SKM-1 (cell line): ENCODE data around the gene PDXK.

Experiments
- DNase-seq: peaks from one replicate; lab custom pipeline; 2025; ENCODE audit not compliant: unreplicated experiment; lab: John Stamatoyannopoulos, UW

PDXK gene

DNA sequence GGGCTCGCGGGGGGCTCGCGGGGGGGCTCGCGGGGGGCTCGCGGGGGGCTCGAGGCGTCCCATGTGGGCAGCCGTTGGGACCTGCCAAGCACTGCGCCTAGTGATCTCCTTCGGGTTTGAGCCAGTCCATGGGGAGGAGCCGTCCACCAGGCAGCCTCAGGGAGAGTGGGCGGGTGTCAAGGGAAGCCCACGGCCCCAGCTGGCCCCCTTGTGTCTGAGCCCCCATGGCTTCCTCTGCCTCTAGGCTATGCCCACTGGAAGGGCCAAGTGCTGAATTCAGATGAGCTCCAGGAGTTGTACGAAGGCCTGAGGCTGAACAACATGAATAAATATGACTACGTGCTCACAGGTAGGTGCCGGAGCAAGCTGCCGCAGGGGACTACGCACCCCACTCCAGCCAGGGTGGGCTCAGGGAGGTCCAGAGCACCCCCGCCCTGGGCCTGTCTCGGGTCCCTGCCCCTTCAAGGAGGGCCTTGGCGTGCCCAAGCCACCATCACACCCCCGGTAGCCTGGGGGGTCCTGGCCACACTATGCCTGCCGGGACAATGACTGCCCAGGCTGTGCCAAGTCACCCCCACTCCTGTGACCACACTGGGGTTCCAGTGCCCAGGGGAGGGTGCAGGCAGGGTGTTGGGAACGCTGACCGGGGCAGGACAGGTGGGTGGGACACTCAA, 22.6 kb downstream of the PDXK start:
- no peak for DNase-seq

DNA sequence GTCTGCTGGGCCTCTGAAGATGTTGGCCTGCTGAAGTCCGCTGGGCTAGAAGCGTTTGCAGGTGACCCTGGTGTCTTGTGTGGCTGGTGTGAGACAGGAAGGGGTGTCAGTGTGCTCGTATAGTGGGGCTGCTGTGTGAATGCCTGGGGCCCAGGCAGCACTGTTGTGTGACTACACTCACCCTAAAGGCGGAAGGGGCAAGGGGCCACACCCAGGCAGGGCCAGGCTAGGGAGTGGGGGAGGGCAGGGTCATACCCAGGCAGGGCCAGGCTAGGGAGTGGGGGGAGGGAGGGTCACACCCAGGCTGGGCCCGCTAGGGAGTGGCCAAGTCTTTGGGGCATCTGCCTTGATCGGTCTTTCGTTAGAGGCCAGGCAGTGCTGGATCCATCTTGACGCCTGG, 25.0 kb downstream of the PDXK start:
- DNase-seq, result no peak

DNA sequence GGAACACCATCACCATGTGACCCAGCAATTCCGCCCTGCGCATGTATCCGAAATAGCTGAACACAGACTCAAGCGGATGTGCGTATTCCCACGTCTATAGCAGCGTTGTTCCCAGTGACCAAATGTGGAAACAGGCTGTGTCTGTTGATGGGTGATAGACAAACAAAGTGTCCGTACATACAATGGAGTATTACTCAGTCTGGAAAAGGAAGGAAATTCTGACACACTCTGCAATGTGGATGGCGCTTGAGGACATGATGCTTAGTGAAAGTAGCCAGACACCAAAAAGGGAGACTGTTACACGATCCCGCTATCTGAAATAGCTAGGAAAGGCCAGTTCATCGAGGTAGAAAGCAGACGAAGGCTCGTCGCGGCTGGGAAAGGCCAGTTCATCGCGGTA, 25.8 kb downstream of the PDXK start:
- no peak for DNase-seq

DNA sequence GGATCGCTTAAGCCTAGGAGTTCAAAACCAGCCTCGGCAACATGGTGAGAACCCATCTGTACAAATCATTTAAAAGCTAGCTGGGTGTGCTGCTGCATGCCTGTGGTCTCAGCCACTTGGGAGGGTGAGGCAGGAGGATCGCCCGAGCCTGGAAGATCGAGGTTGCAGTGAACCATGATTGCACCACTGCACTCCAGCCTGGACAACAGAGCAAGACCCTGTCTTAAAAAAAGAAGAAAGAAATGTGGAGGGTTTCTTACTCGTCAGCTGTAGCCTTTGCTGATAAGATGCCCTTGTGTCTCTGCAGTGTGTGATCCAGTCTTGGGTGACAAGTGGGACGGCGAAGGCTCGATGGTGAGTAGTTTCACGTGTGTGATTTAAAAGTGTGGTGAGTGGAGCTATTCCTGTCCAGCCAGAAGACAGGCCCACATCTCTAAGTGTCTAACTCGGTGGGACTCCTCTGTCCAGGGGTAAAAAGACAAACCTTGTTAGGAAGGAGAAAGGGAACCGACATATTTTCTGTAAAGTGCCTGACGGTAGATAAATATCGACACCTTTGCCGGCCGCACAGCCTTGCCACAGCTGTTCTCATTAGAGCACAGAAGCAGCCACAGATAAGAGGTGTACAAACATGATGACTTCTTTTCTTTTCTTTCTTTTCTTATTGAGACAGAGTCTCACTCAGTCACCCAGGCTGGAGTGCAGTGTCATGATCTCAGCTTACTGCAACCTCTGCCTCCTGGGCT, 27.0 kb downstream of the PDXK start:
- no peak for DNase-seq

DNA sequence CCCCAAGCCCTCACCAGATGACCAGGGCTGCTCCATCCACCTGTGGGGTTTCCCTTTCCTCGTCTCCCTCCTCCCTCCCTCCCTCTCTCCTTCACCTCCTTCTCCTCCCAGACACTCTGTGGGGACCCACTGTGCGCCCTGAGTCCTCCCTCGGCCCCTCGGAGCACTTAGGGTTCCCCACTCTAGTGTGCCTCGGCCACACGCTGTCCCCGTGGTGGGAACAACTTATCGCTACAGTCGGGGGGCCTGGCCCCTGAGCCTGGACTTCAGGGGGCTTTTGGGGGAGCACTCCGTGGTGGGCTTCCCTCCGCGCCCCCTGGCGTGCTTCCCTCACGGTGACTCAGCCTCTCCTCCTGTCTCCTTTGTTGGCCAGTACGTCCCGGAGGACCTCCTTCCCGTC, 29.7 kb downstream of the PDXK start:
- DNase-seq, result no peak

- no peak for DNase-seq
Observed at GRCh38 chr21:43749651-43750262, 30.8 kb downstream of the PDXK start.

GRCh38 chr21:43750339-43751033, 31.6 kb downstream of the PDXK start:
- DNase-seq, result no peak

DNA sequence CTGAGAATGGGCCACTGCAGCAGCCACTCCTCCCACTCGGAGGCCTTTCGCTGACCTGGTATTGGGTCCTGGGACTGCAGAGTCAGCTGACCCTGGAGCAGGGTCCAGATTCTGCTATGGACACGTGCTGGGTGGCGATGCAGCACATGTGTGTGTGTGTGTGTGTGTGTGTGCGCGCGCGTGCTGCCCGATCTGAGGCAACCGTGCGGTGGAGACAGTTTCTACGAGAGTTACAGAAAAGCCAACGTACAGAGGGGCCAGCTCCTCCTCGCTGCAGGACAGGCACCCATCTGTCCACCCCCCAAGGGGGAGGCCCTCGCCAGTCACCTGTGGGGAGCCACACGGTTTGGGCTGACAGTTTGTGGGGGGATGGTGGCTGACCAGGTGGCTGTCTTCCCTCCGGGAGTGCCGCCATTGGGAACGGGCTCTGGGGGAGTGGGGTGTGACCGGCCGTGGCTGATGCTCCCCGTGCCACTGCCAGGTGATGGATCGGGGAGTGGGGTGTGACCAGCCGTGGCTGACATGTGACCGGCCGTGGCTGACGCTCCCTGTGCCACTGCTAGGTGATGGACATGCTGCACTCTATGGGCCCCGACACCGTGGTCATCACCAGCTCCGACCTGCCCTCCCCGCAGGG, 33.1 kb downstream of the PDXK start:
- no peak for DNase-seq

GRCh38 chr21:43752758-43753438, 34.0 kb downstream of the PDXK start:
- no peak for DNase-seq

GRCh38 chr21:43753439-43753799, 34.5 kb downstream of the PDXK start:
- no peak for DNase-seq

- DNase-seq, result no peak
Observed at GRCh38 chr21:43754948-43755781, 36.2 kb downstream of the PDXK start.

DNA sequence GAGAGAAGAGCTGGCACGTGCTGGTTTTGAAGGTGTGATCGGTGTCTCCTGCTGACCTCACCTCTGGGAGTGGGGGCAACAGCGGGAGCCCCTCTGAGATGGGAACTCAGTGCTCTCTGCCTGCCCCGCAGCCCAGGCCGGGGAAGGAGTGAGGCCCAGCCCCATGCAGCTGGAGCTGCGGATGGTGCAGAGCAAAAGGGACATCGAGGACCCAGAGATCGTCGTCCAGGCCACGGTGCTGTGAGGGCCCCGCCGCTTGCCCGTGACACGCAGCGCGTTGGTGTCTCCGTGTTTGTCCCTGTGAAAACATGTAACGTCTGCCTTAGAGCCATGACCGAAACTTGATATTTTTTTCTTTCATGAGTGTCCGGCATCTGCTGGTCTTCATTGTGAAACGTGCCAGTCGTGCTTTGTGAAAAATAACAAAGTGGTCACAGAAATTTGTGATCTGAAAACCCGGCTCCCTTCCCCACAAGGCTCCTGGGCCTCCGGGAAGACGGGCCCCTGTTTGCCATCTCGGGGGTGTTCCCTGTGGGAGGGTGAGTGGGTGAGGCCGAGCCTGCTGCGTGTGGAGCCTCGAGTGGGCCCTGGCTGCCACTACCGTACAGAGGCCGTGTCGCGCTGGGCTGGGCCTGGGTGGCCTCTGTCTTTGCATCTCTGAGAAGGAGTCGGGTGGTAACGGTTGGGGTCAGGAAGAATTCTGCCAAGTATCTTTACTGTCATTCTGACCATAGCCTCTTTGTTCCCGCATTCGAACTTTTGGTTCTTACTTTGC, 37.1 kb downstream of the PDXK start:
- no peak for DNase-seq

DNA sequence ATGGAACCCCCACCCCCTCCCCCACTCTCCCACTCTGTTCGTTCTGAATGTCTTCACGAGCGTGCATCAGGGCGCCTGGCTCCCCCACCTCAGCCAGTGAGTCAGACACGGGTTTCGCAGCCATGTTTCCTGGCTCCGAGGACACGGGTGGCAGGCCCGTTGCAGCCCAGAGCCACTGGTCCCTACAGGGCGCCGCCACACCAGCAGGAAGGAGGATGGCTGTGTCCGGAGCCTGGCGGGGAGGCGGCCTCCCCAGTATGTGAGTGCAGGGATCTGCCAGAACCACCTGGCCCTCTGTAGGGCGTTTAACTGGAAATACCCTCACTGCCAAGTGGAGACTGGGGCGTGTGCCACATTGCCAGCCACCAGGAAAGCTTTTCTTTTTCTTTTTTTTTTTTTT, 38.7 kb downstream of the PDXK start:
- DNase-seq, result no peak

- DNase-seq, result no peak
Observed at GRCh38 chr21:43758111-43758641, 39.2 kb downstream of the PDXK start.

GRCh38 chr21:43758811-43759210, 39.9 kb downstream of the PDXK start:
- no peak for DNase-seq

DNA sequence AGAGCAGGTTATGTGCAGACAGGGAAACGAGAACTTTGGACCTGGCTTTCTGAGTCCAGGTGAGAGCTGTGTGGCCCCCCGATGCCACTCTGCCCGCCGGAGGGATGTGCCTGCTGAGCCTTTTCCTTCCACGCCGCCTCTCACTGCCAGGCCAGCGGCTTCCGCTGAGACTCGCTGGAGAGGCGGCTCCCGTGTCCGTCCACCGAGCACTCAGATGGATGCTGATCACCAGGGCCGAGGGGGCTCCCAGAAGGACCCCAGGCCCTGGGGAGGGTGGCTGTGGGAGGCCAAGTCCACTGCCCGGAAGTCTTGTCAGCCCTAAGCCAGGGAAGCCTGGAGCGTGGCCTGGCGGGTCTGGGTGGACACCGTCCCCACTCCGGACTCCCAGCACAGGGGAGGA, 40.7 kb downstream of the PDXK start:
- no peak for DNase-seq

DNA sequence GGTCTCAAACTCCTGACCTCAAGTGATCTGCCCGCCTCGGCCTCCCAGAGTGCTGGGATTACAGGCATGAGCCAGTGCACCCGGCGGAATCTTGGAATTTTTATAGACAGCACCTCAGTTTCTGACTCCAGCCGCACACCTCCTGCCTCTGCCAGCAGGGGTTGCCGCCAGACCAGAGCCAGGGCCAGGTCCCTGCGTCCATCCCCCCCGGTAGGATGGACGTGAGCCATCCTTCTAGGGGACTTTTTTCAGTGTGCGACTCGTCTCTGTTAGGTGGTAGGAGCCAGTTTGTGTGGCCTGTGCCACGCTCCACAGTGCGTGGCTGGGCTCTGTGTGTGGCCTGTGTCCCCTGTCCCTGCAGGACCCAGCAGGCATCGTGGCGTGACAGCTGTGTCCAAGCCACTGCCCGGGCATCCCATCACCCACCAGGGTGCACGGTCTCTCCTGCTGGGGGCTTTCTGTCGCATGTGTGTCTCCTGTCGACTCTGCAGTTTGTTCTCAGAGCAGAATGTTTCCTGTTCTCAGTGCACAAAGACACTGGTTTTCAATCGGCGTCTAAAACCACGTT, 41.5 kb downstream of the PDXK start:
- DNase-seq, result no peak

- DNase-seq, result no peak
Observed at GRCh38 chr21:43761886-43762285, 43.0 kb downstream of the PDXK start.
